MV-4-11 (cell line): ENCODE data around the gene SATB2.

Experiments used
- DNase-seq: peaks from one replicate; lab custom pipeline; 2025; lab: John Stamatoyannopoulos, UW

SATB2 gene

DNA sequence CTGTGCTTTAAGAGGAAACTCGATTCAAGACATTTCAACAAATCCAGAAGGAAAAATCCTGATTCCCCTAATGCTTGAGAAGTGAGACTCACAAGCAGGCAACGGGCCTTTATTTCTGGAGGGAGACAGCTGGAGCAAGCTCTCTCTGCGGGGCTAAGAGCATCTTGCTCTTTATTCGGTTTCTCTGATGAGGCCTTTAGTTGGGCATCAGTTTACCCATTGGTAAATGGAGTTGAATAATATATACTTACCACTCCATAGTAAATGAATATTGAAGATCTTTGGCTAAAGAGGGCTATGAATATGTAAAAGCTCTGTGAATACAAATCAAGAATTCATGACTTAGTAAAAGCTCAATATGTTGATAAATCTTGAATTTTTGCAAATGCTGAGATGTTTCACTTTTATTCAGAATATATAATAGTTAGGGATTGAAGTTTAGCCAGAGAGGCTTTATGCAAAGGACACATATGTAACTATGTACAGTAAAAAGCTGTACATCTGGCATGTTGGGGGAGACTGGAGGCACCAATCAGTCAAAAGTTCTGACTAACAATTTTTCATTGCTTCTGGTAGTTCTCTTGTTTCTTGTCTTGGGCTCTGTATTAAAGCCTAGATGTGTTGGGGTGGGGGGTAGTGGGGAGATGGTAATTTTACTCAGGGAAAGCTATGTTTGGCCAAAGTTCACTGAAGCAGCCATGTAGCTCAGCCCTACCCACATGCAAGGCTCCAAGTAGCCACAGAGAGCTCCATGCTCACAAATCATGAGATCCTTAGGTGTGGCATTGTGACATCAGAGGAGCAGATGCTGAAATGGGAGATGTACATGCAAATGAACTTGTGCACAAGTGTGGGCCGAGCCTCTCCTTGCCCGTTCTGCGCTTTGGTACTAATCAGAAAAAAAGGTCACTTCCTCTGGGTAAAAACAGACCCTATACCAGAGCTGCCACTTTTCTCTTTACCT lies 200.2 kb downstream of the SATB2 start:
- DNase-seq, result no peak

- DNase-seq, result peak; percentile 45
Observed at GRCh38 chr2:199230091-199230490, 227.6 kb downstream of the SATB2 start.

GRCh38 chr2:199228887-199229819 lies 228.6 kb downstream of the SATB2 start:
- peak; percentile 98 for DNase-seq

DNA sequence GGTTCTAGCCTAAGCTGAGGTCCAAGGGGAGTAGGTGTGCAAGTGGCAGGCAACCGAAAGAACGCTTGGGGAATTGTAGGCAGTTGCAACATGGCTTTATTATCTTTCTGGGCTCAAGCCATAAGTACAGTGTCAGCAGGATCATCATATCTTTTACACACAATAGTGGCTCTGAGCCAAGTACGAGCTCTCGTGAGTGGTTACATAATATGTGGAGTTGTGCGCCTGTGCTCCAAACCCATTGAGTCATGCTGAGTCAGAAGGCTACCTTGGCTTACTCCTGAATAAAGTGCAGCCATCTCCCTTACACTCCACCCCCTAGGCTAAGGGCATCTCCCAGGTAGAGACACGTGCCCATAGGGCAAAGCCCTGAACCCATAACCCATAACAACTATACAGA lies 233.9 kb downstream of the SATB2 start:
- peak; percentile 34 for DNase-seq

DNA sequence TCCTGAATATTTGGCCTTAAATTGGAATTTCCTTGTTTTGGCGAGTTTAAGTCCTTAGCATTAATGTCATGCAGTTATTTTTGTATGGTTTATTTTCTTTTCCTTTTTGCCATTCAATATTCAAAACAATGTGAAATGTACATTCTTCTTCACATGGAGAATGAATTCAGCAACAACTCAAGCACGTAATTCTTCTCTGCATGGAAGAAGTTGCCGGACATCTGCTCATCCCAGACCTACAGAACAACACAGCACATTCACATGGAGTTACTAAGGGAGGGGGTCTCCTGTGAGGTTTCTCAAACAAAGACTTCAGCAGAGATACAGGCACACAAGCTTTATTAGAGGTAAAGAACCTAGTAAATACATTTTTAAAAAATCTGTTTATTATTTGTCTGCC lies 236.8 kb downstream of the SATB2 start:
- no peak for DNase-seq

- DNase-seq, result no peak
Observed at GRCh38 chr2:199219551-199219950, 238.2 kb downstream of the SATB2 start.
